NB4 (cell line): ENCODE measurements around the gene BPHL.

Experiments
- DNase-seq: peaks from one replicate; pipeline ENCODE4 v3.0.0; 2010; ENCODE audit warnings: low read depth
- H3K4me3 ChIP-seq: one replicate; pipeline ENCODE4 v1.5.1; 2011; ENCODE audit warnings: mild to moderate bottlenecking, low read depth, low read length, moderate library complexity
- MYC ChIP-seq: IDR thresholded peaks from 2 replicates; pipeline ENCODE4 v1.6.1; 2011; ENCODE audit warnings: low read depth, low read length
- POLR2A ChIP-seq: IDR thresholded peaks from 2 replicates; pipeline ENCODE4 v1.6.1; 2011; ENCODE audit warnings: mild to moderate bottlenecking; ENCODE audit not compliant: insufficient read length; ENCODE audit errors: extremely low read depth
- TF ChIP-seq, protein P1 (sequence below): IDR thresholded peaks from 2 replicates; pipeline ENCODE4 v1.6.1; 2011; ENCODE audit warnings: low read depth, low read length
- TF ChIP-seq, protein P2 (sequence below): IDR thresholded peaks from one replicate; pipeline ENCODE4 v1.5.1; 2012; ENCODE audit warnings: low read depth, low read length

The BPHL gene

DNA sequence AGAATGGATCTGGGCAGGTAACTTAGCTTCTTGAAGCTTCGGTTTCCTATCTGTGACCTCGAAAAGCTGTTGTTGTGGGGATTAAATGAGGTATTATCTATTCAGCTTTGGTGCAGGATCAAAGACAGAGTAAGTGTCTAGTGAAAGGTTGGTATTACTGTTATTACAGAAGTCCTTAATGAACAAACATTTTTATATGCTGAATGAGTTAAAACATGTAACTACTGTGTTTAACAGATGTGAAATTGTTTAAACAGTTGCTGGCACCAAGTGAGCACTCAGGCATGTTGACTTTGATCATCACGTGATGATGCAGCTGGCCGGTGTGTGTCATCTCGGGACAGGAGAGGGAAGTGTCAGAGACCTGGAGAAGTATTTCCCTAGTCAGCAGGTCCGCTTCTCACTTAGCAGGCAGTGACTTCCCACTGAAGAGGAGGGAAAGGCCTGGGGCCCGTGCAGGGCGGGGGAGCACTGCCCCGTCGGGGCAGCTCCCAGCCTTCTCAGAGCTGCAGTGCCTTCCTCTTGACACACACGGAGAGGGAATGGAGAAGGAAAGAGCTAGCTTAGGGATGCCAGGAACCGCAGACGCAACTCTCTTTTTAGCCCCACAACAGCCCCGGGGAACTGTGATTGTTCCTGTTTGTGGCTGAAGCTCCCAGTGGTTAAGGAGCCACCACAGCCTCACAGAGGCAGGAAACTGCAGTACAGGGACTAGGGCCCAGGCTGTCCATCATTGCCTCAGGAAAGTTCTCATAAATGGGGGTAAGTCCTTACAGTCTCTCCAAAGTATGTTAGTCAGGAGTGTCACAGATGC lies 20.8 kb downstream of the BPHL start:
- no peak overlapping the region for H3K4me3 ChIP-seq
- TF ChIP-seq, protein P1, sequence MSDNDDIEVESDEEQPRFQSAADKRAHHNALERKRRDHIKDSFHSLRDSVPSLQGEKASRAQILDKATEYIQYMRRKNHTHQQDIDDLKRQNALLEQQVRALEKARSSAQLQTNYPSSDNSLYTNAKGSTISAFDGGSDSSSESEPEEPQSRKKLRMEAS: no peak
- TF ChIP-seq POLR2A: no peak
- TF ChIP-seq, protein P2, sequence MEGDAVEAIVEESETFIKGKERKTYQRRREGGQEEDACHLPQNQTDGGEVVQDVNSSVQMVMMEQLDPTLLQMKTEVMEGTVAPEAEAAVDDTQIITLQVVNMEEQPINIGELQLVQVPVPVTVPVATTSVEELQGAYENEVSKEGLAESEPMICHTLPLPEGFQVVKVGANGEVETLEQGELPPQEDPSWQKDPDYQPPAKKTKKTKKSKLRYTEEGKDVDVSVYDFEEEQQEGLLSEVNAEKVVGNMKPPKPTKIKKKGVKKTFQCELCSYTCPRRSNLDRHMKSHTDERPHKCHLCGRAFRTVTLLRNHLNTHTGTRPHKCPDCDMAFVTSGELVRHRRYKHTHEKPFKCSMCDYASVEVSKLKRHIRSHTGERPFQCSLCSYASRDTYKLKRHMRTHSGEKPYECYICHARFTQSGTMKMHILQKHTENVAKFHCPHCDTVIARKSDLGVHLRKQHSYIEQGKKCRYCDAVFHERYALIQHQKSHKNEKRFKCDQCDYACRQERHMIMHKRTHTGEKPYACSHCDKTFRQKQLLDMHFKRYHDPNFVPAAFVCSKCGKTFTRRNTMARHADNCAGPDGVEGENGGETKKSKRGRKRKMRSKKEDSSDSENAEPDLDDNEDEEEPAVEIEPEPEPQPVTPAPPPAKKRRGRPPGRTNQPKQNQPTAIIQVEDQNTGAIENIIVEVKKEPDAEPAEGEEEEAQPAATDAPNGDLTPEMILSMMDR: no peak
- TF ChIP-seq MYC: no peak
- DNase-seq: peak; percentile 70

DNA sequence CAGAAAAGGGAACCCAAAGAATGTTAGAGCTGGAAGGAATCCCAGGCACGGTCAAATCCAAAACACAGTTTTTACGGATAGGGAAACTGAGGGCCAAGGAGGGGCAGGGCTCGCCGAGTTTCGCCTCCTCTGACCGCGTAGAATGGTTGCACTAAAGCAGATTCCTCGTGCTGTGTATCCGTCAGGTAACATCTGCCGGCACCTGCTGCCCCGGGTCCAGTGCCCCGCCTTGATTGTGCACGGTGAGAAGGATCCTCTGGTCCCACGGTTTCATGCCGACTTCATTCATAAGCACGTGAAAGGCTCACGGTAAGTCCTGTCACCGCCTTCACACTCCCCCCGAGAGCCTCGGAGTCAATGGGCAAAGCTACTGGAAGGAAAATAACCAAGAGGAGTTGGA lies 21.7 kb downstream of the BPHL start:
- TF ChIP-seq POLR2A (no peak), MYC (no peak)
- TF ChIP-seq, protein P2: no peak
- TF ChIP-seq, protein P1: no peak
- no peak overlapping the region for H3K4me3 ChIP-seq
- DNase-seq: no peak

DNA sequence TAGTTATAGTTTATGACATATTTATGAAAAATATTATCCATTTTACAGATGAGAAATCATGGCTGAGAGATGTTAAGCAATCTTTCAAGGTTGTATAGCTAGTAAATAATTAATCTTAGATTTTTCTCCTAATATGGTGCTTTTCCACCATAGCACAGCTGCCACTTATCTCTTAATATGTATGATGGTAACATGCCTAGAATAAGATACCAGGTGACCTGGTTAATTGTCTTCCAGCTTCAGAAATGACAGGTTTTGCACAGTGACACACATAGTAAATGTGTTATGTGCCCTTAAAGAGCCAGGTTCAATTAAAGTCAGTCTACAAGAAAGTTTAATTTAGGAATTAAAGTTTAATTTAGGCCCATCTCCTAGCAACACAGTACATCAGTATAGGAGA lies 24.0 kb downstream of the BPHL start:
- no peak for DNase-seq
- H3K4me3 ChIP-seq: no peak overlapping the region
- TF ChIP-seq, protein P2: no peak
- TF ChIP-seq MYC (no peak), POLR2A (no peak)
- TF ChIP-seq, protein P1: no peak

GRCh38 chr6:3143158-3143557 lies 24.6 kb downstream of the BPHL start:
- no peak overlapping the region for H3K4me3 ChIP-seq
- TF ChIP-seq, protein P1: no peak
- TF ChIP-seq, protein P2: no peak
- TF ChIP-seq POLR2A (no peak), MYC (no peak)
- no peak for DNase-seq

GRCh38 chr6:3144571-3144970 lies 26.1 kb downstream of the BPHL start:
- TF ChIP-seq, protein P2: no peak
- TF ChIP-seq, protein P1: no peak
- TF ChIP-seq POLR2A: no peak
- no peak for TF ChIP-seq MYC
- DNase-seq: no peak
- no peak overlapping the region for H3K4me3 ChIP-seq
